GM19023 (cell line): ENCODE measurements around the gene DCLK2.
"Not testable (repeated sequence)": the region's sequence is repeated elsewhere in the genome, so short reads cannot be mapped to it uniquely, and the experiment has no call there.

Experiments
- ATAC-seq: cut with Tn5 transposase; IDR thresholded peaks from one replicate; pipeline ENCODE4 v1.9.1; 2021; ENCODE audit warnings: mild to moderate bottlenecking, moderate library complexity; ENCODE audit not compliant: unreplicated experiment

The DCLK2 gene

GRCh38 chr4:150145090-150145945 is 67.1 kb downstream of the DCLK2 start:
- ATAC-seq, result no peak

GRCh38 chr4:150145946-150146340 is 67.7 kb downstream of the DCLK2 start:
- ATAC-seq, result no peak

DNA sequence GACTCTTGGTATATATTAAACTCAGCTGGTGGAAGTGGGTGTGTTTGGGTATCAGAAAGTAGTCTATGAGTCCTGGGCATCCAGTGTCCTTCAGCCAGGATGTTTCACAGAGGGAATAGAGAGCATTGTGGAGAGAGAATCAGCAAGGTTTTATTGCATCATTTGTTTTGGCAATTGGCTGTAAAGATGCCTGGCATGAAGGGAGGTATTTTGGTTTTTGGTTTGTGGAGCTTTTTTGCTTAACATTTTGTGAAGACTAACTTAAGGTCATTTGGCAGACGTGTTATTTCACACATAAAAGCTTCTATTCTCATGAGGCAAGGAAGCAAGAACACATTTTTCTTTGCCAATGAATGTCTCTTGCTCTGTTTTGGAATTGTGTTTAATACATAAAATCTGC is 71.1 kb downstream of the DCLK2 start:
- no peak for ATAC-seq

DNA sequence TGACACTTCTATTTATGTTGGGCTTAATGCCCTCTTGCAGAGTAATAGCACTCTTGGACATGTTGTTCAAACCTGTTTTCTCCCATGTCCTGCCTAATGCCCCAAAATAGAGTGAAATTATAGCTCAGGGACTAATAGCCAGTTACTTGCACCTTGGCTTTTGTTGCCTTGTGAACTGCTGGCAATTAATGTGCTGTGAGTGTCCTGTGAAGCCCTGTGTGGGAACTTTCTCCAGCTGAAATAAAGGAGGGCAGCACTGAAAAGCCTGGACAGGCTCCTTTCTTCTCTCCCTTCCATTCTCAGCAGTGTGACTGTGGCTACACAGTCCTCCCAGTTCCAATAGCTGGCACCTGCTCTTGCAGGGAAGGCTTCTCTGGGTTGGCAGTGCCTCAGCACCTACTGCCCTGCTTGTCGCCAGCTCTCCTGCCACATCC is 72.4 kb downstream of the DCLK2 start:
- no peak for ATAC-seq

- no peak for ATAC-seq
These were observed 74.5 kb downstream of the DCLK2 start for GRCh38 chr4:150152766-150153165.

DNA sequence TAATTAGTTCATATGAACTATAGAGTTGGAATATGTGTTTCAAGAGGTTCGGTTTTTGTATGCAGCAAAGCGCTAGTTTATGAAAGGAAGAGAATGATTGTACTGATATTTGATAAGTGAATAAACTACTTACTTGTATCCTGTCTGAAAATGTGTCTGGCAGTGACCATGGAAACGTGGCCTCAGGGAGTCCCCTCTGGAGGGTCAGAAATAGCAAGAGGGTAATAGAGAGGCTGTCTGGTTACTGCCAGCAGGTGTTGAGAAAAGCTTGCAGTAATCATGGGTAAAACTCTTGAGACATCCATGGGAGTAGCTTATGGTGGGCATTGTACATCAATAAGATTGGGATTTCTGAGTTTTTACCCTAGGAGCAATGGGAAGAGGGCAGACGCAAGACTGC is 77.1 kb downstream of the DCLK2 start:
- no peak for ATAC-seq

- ATAC-seq, result no peak
These were observed 78.3 kb downstream of the DCLK2 start for GRCh38 chr4:150156543-150156942.

DNA sequence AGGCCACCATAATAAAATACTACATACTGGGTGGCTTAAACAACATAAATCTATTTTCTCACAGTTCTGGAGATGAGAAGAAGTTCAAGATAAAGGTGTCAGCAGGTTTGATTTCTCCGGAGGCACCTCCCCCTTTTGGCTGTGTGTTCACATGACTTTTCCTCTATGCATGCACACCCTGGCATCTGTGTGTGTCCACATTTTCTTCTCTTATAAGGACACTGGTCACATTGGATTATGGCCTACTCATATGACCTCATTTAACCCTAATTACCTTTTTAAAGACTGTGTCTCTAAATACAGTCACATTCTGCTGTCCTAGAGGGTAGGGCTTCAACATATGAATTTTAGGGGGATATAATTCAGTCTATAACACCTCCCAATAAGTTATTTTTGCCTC is 79.8 kb downstream of the DCLK2 start:
- ATAC-seq, result no peak

DNA sequence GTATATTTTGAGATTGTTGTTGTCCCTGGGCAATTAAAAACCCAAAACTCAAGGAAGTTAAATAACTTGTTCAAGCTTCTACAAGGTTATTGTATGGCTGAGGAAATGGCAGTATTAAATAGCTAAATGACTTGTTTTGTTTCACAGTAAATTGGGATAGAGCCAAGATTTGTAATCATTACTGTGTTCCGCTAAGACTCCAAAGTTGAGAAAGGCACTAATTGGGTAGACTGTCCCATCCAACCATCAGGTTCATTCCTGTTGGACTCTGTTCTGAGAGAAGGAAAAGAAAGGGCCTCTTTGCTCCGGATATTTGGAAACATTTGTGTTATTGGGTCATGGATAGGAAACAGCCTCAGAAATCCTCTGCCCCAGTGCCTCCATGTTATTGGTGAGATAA is 82.2 kb downstream of the DCLK2 start:
- ATAC-seq, result no peak

DNA sequence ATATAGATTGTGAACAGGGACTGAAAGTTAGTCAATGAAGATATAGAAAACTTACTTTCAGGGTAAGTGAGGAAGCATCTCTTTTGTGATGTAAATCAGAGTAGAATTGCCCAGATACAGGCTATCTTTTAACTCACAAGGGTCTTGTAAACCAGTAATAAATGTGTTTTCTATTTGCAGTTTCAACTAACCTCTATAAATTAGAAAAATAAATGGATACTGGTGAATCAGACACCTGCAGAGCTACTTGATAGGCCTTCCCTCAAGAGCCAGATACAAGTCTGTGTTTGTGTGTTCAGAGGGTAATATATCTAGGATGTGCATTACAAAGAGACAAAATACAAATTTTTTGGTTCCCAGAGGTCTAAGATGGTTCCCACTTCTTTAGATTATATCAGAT is 82.9 kb downstream of the DCLK2 start:
- ATAC-seq, result no peak

DNA sequence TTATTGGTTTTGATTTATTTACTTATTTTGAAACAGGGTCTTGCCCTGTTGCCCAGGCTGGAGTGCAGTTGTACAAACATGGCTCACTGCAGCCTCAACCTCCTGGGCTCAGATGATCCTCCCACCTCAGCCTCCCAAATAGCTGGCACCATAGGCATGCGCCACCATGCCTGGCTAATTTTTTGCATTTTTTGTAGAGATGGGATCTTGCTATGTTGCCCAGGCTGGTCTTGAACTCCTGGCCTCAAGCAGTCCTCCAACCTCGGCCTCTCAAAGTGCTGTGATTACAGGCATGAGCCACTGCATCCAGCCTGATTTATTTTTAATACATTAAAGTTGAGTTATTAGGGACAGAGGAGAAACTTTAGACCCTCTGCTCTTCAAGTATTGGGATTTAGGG is 83.8 kb downstream of the DCLK2 start:
- ATAC-seq, result not testable (repeated sequence)

- ATAC-seq, result no peak
These were observed 85.8 kb downstream of the DCLK2 start for GRCh38 chr4:150164055-150164454.

GRCh38 chr4:150164956-150165629 is 86.8 kb downstream of the DCLK2 start:
- no peak for ATAC-seq

GRCh38 chr4:150167054-150167453 is 88.8 kb downstream of the DCLK2 start:
- ATAC-seq, result no peak

DNA sequence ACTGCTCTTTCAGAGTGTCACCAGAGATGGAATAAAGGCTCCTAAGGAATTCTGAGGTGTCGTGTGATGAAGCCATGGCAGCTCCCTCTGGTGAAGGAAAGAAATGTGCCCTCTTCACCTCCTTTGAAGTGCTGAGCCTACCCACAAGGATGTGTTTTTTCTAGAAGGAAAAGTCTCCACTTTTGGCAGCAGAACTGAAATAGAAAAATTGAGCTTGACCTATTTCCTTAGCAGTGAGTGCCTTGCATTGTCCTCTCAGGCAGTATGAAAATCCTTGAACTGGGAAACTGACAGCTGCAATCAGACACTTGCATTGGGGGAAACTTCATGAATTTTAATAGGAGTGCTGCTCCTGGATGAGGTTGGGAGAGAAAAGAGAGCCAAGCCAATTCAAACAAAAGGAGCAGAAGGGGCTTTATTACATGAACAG is 95.2 kb downstream of the DCLK2 start:
- no peak for ATAC-seq

- ATAC-seq, result no peak
These were observed 95.7 kb downstream of the DCLK2 start for GRCh38 chr4:150173982-150174398.

GRCh38 chr4:150176547-150176946 is 98.3 kb downstream of the DCLK2 start:
- ATAC-seq, result no peak

DNA sequence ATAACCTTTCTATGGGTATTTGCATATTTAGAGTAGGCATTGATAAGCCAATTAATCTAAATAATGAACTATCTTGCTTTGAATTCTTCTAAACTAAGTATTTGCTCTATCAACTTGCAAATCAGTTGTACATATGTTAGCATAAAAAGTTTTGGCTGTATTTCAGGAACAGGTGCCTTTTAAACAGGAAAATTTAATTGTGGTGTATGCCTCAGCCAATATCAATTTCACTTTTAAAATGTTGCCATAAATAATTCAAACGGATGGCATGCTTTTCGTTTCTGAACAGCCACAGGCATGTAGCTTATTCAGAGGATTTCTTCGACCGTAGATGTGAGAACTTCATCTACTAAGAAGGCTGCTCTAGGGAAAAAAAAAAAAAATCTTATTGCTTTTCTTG is 99.9 kb downstream of the DCLK2 start:
- no peak for ATAC-seq

DNA sequence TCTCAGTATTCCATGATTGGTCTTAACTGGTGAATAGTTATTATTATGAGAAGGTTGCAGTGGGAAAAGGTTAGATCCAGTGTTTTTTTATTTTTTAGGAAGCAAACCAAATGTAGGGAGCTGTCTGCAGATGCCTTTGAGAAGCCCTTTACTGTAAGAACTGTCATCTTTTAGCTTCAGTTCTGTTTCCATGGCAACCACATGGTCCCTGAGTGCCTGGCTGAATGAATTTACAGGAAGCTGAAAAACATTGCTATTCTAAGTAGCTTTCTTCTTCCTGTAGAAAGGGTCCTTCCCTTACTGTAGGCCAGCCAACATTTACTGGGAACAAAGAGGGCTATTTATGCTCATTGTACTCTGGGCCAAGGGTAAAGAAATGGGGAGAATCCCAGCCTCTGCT is 103.3 kb downstream of the DCLK2 start:
- ATAC-seq, result no peak

DNA sequence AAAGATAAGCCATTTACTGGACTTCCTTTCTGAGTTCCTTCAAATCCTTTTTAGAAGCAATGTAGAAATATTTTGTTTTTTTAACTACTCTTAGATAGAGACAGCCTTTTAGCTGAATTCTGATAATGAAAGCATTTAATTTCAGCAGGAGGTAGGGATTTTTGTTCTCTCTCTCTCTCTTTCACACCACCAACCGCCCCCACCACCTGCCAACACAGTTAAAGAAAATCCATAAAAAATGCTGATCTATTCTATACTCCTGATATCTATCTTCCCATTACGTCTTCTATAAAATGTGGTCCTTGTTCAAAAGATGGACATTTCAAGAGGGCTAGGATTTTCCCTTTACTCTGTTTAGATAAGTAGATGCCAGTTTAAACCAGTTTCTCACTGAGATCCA is 104.5 kb downstream of the DCLK2 start:
- no peak for ATAC-seq

DNA sequence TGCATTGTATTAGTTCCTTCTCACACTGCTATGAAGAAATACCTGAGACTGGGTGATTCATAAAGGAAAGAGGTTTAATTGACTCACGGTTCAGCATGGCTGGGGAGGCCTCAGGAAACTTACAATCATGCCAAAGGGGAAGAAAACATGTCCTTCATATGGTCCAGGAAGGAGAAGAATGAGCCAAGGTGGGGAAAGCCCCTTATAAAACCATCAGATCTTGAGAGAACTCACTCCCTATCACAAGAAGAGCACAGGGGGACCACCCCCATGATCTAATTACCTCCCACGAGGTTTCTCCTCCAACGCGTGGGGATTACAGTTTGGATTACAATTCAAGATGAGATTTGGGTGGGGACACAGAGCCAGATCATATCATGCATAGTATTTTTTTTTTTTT is 106.8 kb downstream of the DCLK2 start:
- ATAC-seq, result not testable (repeated sequence)

GRCh38 chr4:150192986-150193385 is 114.7 kb downstream of the DCLK2 start:
- ATAC-seq, result no peak
